ENCODE measurements around the gene VIPR2. TPM values are rescaled to one million over a fixed set of nuclear protein-coding genes. Genes with fewer than 3 reads are reported as not detected.

VIPR2 gene
- polyA plus RNA-seq, 1 experiment = not detected

DNA sequence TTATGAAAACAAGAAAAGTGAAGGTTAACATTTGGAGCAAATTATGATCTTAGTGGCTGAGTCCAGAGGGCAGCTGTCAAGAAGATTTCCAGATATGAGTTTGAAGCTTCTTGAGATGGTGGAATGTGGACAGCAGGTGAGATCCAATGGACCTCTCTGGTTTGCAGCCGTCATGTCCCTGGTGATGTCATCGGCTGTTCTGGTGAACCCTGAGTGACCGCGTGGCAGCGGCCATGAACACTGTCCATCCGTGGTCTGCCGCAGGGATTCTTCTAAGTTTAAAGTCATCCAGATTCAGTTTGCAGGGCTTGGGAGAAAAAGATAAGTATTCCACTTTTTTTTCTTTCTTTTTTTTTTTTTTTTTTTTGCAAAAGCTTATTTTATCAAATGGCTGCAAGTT lies 15.8 kb upstream of the VIPR2 start:
- CTCF ChIA-PET = no interaction called here

DNA sequence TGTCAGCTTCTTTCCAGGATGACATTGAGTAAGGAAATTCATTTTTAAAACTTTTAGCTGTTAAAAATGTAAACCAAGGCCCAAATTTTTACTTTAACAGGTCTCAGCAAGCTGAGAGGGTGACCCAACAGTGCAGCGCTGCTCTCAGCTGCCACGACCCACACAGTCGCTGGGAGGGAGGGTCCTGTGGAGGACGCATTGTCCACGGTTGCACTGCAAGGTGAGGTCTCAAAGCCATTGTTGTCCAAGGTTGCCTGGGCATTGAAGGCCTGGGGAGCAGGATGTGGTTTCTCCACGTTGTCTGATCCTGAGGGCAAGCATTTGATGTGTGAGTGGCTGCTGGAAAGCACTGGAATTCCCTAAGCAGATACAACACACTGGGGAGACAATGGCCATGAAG lies 15.1 kb upstream of the VIPR2 start:
- no peak for DNase-seq (ENCODE audit: low read depth)
- no peaks in the 10 kb centered on the region for H3K27me3 ChIP-seq (ENCODE audit: control insufficient read depth, insufficient read depth, low read length)
- ChIA-PET CTCF (no interaction called here), POLR2A (no interaction called here)
- H3K4me3 ChIP-seq (ENCODE audit: low read depth, low read length) = no peak overlapping the region
- TF ChIP-seq, protein P1, sequence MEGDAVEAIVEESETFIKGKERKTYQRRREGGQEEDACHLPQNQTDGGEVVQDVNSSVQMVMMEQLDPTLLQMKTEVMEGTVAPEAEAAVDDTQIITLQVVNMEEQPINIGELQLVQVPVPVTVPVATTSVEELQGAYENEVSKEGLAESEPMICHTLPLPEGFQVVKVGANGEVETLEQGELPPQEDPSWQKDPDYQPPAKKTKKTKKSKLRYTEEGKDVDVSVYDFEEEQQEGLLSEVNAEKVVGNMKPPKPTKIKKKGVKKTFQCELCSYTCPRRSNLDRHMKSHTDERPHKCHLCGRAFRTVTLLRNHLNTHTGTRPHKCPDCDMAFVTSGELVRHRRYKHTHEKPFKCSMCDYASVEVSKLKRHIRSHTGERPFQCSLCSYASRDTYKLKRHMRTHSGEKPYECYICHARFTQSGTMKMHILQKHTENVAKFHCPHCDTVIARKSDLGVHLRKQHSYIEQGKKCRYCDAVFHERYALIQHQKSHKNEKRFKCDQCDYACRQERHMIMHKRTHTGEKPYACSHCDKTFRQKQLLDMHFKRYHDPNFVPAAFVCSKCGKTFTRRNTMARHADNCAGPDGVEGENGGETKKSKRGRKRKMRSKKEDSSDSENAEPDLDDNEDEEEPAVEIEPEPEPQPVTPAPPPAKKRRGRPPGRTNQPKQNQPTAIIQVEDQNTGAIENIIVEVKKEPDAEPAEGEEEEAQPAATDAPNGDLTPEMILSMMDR (IDR thresholded peaks at IDR 0.05; ENCODE audit: insufficient read depth, low read depth, low read length) = no peak
- H3K36me3 ChIP-seq (ENCODE audit: control insufficient read depth, insufficient read depth, low read length) = no peaks in the 10 kb centered on the region

More for the DNA sequence above, 15.8 kb upstream of the VIPR2 start:
- no peak overlapping the region for H3K4me3 ChIP-seq (ENCODE audit: low read depth, low read length)
- TF ChIP-seq, protein P1 (IDR thresholded peaks at IDR 0.05; ENCODE audit: insufficient read depth, low read depth, low read length) = no peak
- DNase-seq (ENCODE audit: low read depth) = no peak
- no peaks in the 10 kb centered on the region for H3K27me3 ChIP-seq (ENCODE audit: control insufficient read depth, insufficient read depth, low read length)
- no peaks in the 10 kb centered on the region for H3K36me3 ChIP-seq (ENCODE audit: control insufficient read depth, insufficient read depth, low read length)
- POLR2A ChIA-PET = no interaction called here

DNA sequence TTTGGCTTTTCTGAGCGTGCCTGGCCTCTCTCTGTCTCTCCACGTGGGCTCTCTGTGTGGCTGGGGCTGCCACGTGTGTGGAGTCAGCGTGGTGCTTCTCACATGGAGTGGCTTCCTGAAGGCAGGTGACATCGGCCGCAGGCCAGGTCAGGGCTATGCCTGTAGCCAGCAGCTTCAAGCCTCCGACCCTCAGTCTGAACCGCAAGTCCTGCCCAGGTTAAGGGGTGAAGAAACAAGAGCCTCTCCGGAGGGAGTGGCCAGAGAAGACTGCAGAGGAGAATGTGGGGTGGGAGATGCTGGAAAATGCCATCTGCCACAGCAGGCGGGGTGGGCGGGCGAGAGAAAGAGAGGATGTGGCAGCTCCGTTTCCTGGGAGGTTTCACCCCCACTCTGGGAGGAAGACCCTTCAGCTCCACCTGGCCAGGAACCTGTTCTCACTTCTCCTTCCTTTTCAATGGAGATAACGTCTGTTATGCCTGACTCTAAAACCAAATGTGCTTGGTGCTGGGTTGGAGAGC lies 14.3 kb upstream of the VIPR2 start:
- no peaks in the 10 kb centered on the region for H3K36me3 ChIP-seq (ENCODE audit: control insufficient read depth, insufficient read depth, low read length)
- TF ChIP-seq, protein P1 (IDR thresholded peaks at IDR 0.05; ENCODE audit: insufficient read depth, low read depth, low read length) = no peak
- ChIA-PET CTCF (no interaction called here), POLR2A (no interaction called here)
- H3K4me3 ChIP-seq (ENCODE audit: low read depth, low read length) = no peak overlapping the region
- no peaks in the 10 kb centered on the region for H3K27me3 ChIP-seq (ENCODE audit: control insufficient read depth, insufficient read depth, low read length)
- DNase-seq (ENCODE audit: low read depth) = no peak

DNA sequence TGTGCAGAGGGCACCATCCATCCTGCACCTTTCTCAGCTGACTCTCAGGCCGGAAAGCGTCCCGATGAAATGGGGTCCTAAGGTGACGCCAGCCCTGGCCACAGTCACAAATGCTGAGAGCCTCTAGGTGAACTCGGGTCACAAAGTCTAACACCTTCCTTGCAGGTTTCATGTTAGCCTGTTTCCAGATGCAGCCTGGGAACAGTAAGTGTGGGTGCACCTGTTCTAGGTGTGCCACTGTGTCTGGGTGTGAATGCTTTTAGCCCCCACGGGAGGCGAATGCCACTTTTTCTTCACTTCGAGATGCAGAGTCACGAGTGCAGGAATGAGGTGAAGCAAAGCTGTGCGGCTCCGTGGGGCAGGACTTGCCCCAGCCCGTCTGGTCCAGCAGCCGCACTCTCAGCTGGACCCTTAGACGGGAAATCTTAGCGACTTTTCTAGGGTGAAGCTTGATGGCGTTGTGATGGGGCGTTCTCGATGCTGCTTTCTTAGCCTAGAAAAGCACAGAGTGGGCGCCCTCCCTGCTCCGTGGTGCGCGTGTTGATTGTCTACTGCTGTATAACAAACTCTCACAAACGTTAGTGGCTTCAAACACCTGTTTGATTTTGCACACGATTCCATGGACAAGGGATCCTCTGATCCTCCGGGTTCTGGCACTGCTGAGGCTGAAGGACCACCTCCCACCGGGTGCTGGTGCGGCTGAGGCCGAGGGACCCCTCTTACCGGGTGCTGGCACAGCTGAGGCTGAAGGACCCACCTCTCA lies 13.6 kb upstream of the VIPR2 start:
- POLR2A ChIA-PET = no interaction called here

DNA sequence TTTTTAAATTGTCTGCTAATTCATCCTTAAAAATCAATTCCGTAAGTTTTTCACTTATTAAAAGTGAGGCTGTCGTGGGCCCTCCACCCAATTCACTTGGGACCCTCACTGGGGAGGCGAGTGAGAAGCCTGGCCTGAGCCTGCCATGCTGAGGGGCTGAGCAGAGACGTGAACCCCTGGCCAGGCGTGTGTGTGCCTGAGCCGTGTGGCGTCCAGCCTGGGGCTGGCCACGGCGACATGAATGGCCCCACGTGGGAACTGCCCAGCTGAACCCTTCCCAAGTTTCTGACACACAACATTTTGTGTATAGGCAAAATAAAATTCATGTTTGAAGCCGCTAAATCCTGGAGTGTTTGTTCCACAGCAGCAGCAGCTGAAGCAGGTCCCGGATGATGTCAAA lies 13.0 kb upstream of the VIPR2 start:
- Histone ChIP-seq H3K4me3 (ENCODE audit: low read depth, low read length) (no peak overlapping the region), H3K27me3 (ENCODE audit: control insufficient read depth, insufficient read depth, low read length) (no peaks in the 10 kb centered on the region), H3K36me3 (ENCODE audit: control insufficient read depth, insufficient read depth, low read length) (no peaks in the 10 kb centered on the region)
- TF ChIP-seq, protein P1 (IDR thresholded peaks at IDR 0.05; ENCODE audit: insufficient read depth, low read depth, low read length) = no peak
- no peak for DNase-seq (ENCODE audit: low read depth)
- ChIA-PET POLR2A (no interaction called here), CTCF (no interaction called here)

More for the DNA sequence above, 13.6 kb upstream of the VIPR2 start:
- no peak for DNase-seq (ENCODE audit: low read depth)
- Histone ChIP-seq H3K27me3 (ENCODE audit: control insufficient read depth, insufficient read depth, low read length) (no peaks in the 10 kb centered on the region), H3K4me3 (ENCODE audit: low read depth, low read length) (no peak overlapping the region), H3K36me3 (ENCODE audit: control insufficient read depth, insufficient read depth, low read length) (no peaks in the 10 kb centered on the region)
- TF ChIP-seq, protein P1 (IDR thresholded peaks at IDR 0.05; ENCODE audit: insufficient read depth, low read depth, low read length) = no peak
- CTCF ChIA-PET = no interaction called here
